T-helper 1 cell (primary cell): ENCODE results near the gene ROBO3.

Experiments used
- DNase-seq, 5 donors: peaks; one replicate each; pipeline ENCODE4 v3.0.0-alpha.2; 2012 to 2020

The ROBO3 gene

DNA sequence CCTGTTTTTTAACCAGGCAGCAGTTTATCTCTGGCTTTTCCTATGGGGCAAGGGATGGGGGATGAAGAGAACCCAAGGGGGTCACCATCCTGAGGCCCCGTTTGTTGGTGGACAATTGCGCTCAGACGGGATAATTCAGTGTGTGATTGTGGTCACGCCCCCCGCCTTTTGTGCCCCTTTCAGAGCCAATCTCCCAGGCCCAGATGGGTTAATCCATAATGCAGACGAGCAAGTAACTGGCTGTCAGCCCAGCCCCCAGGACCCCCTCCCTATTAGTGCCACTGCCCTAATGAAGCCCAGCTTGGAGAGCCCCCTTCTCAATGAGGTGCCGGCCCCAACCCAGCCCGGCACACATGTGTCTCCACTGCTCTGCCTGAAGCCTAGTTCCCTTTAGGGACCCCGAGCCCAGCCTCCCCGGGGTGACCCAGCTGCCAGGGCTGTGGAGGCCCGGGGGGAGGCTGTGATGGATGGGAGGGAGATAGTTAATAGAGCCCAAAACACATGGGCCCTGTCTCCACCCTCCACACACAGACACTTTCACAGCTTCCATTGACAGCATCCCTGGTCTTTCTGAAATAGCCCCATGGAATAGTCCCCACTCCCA, 19.1 kb upstream of the ROBO3 start:
- DNase-seq, result no peak

GRCh38 chr11:124859171-124859570, 6.1 kb upstream of the ROBO3 start:
- no peak for DNase-seq

DNA sequence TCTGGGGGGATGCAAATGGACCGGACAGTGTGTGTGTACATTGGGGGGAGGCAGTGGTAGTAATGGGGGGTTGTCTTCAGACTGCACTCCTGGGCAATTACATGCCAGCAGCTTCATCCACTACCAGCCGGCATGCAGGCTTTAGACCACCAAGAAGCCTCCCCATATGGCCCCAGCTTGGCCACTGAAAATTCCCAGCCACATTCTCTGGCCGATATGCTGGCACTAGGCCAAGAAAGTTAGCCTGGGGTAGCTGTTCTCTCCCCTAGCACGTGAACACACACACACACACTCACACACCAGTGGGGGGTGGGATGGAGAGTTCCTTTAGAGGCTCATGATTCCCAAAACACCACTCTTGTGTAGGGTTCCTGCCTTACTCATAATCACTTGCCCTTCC, 3.6 kb upstream of the ROBO3 start:
- no peak for DNase-seq

GRCh38 chr11:124863137-124863825, 2.0 kb upstream of the ROBO3 start:
- DNase-seq, result no peak

- no peak for DNase-seq
These were observed 1.4 kb upstream of the ROBO3 start for GRCh38 chr11:124863826-124864165.

DNA sequence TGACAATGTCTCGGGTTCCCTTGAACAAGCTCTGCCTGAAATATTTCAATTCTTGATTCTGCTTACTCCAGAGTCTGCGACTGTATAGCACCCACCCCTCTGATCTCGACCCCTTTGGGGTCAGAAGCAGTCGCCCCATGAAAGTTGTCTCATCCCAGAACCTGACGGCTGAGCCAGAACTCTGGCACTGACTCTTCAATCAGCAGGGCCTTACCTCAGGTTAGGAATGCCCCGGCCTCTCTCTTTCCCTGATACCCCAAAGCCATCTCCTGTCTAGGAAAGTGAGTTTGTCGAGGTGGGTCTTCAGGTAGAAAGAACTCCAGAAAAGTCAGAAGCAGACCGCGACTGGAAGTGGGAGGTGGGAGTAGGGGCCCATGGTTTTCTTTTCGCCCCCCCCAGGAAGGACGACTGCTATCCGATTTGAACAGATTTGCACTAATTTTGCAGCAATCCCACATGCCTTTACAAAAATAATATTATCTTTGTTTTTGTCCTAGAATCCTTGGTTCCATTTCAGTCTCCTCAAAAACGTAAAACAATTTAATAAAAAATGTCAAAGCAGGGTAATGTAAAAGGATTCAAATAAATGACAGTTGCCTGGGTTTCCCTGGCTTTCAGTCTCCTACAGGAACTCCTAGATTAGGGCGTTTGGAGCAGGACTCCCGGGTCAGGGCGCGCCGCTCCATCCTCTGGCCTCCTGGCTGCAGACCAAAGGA, 898 bp upstream of the ROBO3 start:
- DNase-seq, result no peak

DNA sequence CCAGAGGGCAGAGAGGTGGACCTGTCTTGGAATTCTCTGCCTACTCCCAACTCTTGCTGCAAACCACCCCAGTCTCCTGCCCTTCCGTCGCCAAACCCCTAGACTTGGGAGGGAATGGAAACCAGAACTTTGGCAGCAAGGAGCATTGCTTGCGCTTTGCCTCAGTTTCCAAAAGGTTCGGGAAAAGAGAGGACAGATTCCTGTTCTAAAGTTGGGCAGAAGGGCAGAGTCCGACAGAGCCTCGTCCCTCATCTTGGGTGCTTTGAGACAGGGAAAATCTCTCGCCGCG, 396 bp upstream of the ROBO3 start:
- no peak for DNase-seq

DNA sequence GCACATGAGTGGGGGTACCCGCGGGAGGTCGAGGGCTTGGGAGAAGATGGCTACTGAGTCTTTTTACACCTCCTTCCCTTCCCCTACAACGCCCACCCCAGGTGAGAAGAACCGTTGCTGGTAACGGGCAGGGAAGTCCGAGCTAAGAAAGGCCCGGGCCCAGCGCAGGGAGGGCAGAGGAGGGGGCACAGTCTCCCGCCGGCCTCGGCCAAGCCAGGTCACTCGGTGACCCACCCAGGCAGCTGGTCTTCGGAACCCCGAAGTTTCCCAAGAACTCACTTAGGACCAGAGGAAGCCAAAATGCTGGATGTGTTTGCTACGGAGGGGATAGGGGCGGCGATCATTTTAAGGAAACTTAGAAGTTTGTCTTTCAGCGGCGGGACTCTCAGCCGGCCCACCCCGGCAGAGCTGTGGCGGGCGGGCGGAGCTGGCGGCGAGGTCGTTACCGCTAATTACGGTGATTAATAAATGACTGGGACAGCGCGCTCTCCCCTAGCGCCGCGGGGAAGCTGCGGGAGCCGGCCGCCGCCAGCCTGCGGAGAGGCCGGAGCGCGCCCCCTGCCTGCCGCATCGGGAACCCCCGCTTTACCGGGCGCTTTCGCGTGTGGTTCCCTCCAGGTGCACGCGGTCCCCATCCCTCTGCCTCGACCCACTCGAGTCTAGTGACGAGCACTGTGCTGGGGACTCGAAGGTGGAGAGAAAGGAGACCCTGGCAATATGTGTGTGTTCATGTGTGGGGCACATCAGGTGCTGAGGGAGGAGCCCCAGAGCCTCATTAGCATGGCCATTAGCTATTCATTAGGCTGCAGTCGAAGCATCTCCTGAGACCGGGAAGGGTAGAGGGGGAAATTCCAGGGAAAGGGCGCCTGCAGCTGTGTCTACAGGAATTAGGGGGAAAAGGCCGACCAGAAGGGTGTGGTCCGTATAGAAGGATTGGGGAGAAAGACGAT, 945 bp downstream of the ROBO3 start:
- DNase-seq, result peak in 3 of 5 donors; percentile 32 to 43 (median 36)

GRCh38 chr11:124867700-124868099, 2.5 kb downstream of the ROBO3 start:
- no peak for DNase-seq

DNA sequence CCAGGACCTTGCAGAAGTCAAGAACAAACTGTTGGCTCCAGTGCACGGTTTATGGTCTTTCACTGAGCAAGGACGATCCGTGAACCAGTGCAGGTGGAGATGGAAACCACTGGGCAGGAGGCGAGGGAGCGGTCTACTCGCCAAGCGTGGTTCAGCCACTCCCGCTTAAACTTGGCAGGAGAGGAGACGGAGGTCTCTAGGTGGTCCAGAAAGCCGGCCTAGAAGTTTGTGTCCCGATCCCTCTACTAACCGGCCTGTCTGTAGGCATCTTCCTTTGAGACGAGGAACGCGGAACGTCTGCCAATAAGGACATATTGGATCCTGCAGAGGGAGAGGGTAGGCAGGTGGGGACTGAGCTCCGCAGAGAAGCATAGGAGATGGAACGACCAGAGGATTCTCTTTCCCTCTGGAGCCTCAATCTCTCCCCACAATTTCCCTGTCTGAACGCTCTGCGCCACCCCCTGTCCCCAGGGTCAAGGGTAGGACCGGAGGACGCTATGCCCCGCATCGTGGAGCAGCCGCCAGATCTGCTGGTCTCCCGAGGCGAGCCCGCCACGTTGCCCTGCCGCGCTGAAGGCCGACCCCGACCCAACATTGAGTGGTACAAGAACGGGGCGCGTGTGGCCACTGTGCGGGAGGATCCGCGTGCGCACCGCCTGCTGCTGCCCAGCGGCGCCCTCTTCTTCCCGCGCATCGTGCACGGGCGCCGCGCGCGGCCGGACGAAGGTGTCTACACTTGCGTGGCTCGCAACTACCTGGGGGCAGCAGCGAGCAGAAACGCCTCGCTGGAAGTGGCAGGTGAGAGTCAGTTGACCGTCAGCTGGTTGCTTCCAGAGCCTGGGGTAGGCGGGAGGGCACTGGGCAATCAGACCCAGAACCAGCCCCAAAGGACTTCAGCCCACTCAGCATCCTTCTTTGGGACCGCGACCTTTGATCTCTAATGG, 3.4 kb downstream of the ROBO3 start:
- DNase-seq, result no peak

- no peak for DNase-seq
These were observed 4.1 kb downstream of the ROBO3 start for GRCh38 chr11:124869331-124869730.

GRCh38 chr11:124869856-124870387, 4.7 kb downstream of the ROBO3 start:
- DNase-seq, result no peak

DNA sequence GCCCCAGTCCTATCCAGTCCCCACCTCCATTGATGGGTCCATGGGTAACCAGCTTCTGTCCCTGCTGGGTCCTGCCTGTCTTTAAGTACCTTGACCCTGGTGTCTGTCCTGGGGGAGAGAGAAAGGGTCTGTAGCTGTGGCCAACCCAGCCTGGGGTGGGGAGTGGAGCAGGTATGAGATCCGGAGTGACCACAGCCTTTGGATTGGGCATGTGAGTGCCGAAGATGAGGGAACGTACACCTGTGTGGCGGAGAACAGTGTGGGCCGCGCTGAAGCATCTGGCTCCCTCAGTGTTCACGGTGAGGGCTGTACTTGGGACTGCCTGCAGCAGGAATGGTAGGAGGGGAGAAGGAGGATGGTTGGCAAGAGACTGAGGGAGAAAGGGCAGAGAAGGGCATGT, 5.2 kb downstream of the ROBO3 start:
- no peak for DNase-seq

DNA sequence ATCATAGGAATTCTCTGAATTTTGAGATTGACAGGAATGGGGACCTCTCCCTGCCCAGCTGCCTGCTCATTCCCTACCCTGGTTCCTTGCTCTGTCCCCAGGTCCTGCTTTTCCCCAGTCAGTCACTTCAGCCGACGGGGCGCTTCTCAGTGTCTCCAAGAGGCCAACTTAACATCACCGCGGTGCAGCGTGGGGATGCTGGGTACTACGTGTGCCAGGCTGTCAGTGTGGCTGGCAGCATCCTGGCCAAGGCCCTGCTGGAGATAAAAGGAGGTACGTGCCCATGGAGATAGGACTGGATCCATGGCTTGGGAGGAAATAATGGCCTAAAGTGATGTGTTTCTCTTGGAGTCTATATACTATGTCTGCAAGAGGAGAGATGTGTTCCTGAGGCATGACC, 7.0 kb downstream of the ROBO3 start:
- DNase-seq, result no peak

- DNase-seq, result no peak
These were observed 7.5 kb downstream of the ROBO3 start for GRCh38 chr11:124872741-124873140.

DNA sequence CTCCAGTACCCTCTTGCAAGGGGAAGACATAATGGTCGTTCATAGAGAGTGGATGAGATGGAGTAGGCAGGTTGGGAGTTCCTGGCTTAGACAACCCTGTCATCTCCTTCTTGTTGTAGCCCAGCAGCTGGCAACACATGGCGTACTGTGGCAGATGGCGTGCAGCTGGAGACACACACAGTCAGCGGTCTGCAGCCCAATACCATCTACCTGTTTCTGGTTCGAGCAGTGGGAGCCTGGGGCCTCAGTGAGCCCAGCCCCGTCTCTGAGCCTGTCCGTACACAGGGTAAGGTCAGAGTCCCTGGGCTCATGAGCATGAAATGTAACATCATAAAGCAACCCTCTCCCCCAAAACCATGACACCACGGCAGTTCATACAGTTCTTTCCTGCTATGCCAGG, 8.7 kb downstream of the ROBO3 start:
- DNase-seq, result no peak

GRCh38 chr11:124874571-124875255, 9.5 kb downstream of the ROBO3 start:
- DNase-seq, result no peak

DNA sequence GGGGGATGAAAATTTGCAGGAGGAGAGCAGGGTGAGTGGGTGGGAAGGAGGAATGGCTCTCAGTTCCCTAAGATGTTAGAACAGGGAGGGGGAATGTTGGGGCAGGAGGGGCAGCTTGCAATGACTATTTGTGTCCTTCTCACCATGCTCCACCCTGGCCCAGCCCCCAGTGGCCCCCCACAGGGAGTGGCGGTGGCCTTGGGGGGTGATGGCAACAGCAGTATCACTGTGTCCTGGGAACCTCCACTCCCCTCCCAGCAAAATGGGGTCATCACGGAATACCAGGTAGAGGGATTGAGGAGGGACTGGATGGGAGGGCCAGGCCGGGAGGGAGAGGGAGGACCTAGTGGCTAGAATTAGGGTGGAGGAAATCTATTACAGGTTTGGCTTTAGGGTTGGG, 10.2 kb downstream of the ROBO3 start:
- DNase-seq, result no peak

- peak; percentile 43 to 82 (median 64) for DNase-seq
These were observed 10.9 kb downstream of the ROBO3 start for GRCh38 chr11:124875943-124876817.
